ENCODE results near the gene SLBP. TPM values are rescaled to one million over a fixed set of nuclear protein-coding genes. Genes with fewer than 3 reads are reported as not detected.

SLBP gene
- total RNA-seq, 2 experiments from 2014 or later, result 45.8 to 47.6 TPM

- Mint-ChIP-seq H3K27me3 (no peaks in the 10 kb centered on the region), H3K4me3 (peak overlapping the region; percentile 62), H3K4me1 (ENCODE audit: low read depth) (peaks cover 46% of the 10 kb centered on the region), H3K9me3 (no peaks in the 10 kb centered on the region), H3K27ac (no peak overlapping the region), H3K36me3 (ENCODE audit: low read depth) (peaks cover 16% of the 10 kb centered on the region)
- Histone ChIP-seq H3K27ac (ENCODE audit: low read depth in 1 of 2, low read length in 2 of 2) (no peak overlapping the region), H3K9me3 (ENCODE audit: control insufficient read depth in 1 of 2, insufficient read depth in 1 of 2, low read length in 2 of 2) (no peaks in the 10 kb centered on the region), H3K27me3 (ENCODE audit: control insufficient read depth in 1 of 2, insufficient read depth in 2 of 2, low read length in 2 of 2) (no peaks in the 10 kb centered on the region), H3K36me3 (ENCODE audit: insufficient read depth, low read length) (peaks cover 38% of the 10 kb centered on the region), H3K4me3 (ENCODE audit: low read length) (no peak overlapping the region), H3K4me1 (ENCODE audit: insufficient read depth, low read length) (peaks cover 70% of the 10 kb centered on the region)
- TF ChIP-seq CTCF (IDR thresholded peaks at IDR 0.05), result no peak
- ATAC-seq (ENCODE audit: poor library complexity) (no peak), DNase-seq (peak in 1 of 14 experiments; percentile 18)
- intact Hi-C loops (cut with DNase I, micrococcal nuclease), result loop anchor here in 1 of 2 experiments (10.0 kb wide), 2 partner anchors 697 to 747 kb away; partner anchors contain the start of genes CFAP99, RNF4 and ZFYVE28
- ChIA-PET CTCF (no interaction called here), POLR2A (interaction anchor here (1.1 kb wide), 1 partner anchor 24 kb away, joined by 4 read pairs; no protein-coding TSS in a partner anchor)
Observed at GRCh38 chr4:1717129-1718094, 5.3 kb upstream of the SLBP start.

GRCh38 chr4:1716065-1716945, 4.2 kb upstream of the SLBP start:
- Histone ChIP-seq H3K27ac (ENCODE audit: low read depth in 1 of 2, low read length in 2 of 2) (no peak overlapping the region), H3K9me3 (ENCODE audit: control insufficient read depth in 1 of 2, insufficient read depth in 1 of 2, low read length in 2 of 2) (no peaks in the 10 kb centered on the region), H3K27me3 (ENCODE audit: control insufficient read depth in 1 of 2, insufficient read depth in 2 of 2, low read length in 2 of 2) (no peaks in the 10 kb centered on the region), H3K36me3 (ENCODE audit: insufficient read depth, low read length) (peaks cover 38% of the 10 kb centered on the region), H3K4me3 (ENCODE audit: low read length) (no peak overlapping the region), H3K4me1 (ENCODE audit: insufficient read depth, low read length) (peaks cover 63% of the 10 kb centered on the region)
- DNase-seq (no peak), ATAC-seq (ENCODE audit: poor library complexity) (no peak)
- peak overlapping the region; percentile 61 for H3K4me3 Mint-ChIP-seq
- H3K36me3 Mint-ChIP-seq (ENCODE audit: low read depth), result peaks cover 19% of the 10 kb centered on the region
- no peak for TF ChIP-seq CTCF (IDR thresholded peaks at IDR 0.05)
- no peaks in the 10 kb centered on the region for H3K9me3 Mint-ChIP-seq
- H3K4me1 Mint-ChIP-seq (ENCODE audit: low read depth), result peaks cover 42% of the 10 kb centered on the region
- intact Hi-C loops (cut with DNase I, micrococcal nuclease), result loop anchor here in 1 of 2 experiments (10.0 kb wide), 2 partner anchors 698 to 748 kb away; partner anchors contain the start of genes CFAP99, RNF4 and ZFYVE28
- ChIA-PET POLR2A (no interaction called here), CTCF (no interaction called here)
- peak overlapping the region; percentile 93 for H3K27ac Mint-ChIP-seq
- H3K27me3 Mint-ChIP-seq, result no peaks in the 10 kb centered on the region
